ENCODE results near the gene AMT. TPM values are rescaled to one million over a fixed set of nuclear protein-coding genes. Genes with fewer than 3 reads are reported as not detected.
A peak's percentile ranks its signal among the peaks of the same experiment; 100 is the strongest.

AMT gene
- total and polyA plus RNA-seq, 2 experiments from 2014 or later = 32.8 to 35.6 TPM

DNA sequence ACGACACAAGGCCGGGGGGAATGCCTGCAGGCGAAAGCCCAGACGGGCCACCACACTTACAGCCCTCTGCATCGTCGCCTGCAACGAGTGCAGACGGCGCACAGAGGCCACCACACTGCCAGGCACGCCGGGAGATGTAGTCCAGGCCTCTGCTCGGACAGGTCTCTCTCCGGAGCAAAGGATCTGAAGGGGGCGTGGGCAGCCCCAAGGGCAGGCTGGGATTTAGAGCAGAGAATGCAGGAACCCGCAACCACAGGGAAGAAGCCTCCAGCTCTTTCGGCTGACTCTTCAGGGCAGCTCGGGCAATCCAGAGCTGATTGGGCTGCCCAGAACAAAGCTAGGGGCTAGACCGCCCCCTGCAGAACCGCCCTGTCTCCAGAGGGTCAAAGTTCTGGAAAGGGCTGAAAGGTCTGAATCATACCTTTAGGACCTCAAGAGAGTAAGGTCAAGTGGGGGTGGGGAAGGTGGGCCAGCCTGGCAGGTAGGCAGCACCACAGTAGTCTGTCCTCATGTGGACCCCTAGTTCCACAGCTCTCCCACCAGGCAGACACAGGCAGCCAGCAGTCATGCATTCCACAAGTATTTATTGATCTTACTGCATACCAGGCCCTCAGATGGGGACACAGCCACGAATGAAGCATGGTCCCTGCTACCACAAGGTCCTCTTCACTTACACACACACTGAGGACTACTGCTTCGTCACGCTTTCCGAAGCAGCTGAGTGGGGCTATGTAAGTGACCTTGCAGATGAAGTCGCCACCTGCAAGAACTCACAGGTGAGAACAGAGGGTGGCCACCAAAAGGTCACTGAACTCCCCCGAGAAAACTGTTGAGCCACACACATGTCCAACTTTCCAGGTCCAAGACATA lies at the start of gene AMT (continued):
- TF ChIP-seq, protein P1, sequence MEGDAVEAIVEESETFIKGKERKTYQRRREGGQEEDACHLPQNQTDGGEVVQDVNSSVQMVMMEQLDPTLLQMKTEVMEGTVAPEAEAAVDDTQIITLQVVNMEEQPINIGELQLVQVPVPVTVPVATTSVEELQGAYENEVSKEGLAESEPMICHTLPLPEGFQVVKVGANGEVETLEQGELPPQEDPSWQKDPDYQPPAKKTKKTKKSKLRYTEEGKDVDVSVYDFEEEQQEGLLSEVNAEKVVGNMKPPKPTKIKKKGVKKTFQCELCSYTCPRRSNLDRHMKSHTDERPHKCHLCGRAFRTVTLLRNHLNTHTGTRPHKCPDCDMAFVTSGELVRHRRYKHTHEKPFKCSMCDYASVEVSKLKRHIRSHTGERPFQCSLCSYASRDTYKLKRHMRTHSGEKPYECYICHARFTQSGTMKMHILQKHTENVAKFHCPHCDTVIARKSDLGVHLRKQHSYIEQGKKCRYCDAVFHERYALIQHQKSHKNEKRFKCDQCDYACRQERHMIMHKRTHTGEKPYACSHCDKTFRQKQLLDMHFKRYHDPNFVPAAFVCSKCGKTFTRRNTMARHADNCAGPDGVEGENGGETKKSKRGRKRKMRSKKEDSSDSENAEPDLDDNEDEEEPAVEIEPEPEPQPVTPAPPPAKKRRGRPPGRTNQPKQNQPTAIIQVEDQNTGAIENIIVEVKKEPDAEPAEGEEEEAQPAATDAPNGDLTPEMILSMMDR (conservative IDR thresholded peaks at IDR 0.05; ENCODE audit: low read depth in 2 of 2) = peak; percentile 2 to 27; a peak in 2 of 4 replicates

DNA sequence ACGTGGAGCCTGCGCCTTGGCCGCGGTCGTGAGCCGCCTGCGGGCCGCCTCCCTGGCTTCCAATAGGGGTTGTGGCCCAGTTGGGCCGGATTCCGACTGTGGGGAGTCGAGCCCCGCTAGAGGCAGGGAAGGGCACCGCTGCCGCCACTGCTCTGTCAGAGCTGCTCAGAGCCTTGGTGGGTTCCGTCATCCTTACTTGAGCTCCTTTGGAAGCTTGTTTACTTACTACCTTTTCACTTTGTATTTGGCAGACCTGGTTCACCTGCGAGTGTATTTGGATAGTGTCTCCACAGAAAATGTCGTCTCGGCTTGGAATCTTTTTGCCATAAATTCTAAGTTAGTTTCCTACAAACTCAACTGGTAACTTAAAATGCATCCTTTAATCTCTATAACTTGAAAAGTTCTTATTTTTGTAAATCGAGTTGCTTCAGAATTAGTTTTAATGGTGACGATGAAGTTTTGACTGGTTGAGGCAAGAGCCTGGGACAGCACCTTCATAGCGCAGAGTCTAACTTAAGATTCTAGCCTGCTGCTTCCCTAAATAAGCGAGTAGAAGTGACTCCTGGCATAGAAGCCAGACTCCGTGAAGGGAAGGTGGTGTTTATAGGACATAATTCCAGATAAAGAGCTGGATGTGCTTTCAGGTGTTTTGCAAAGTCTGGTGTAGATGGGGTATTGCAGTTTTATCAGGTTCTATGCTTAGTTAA lies 48.6 kb upstream of the AMT start:
- peaks cover 35% of the 10 kb centered on the region for H3K36me3 Mint-ChIP-seq (ENCODE audit: low read depth)
- peaks cover 22% of the 10 kb centered on the region for H3K27me3 Mint-ChIP-seq (ENCODE audit: insufficient read depth, low read depth, poor library complexity)
- no peak overlapping the region for H2AFZ ChIP-seq
- peaks cover 54% of the 10 kb centered on the region for H3K79me2 ChIP-seq (replicated peaks; ENCODE audit: insufficient read depth)
- no peak for DNase-seq (ENCODE audit: low spot score)
- no peaks in the 10 kb centered on the region for H3K9me2 ChIP-seq (ENCODE audit: insufficient read depth)
- H3K4me2 ChIP-seq = peak overlapping the region; percentile 83
- peak overlapping the region; percentile 80 for H3K27ac Mint-ChIP-seq
- H3K27ac ChIP-seq (ENCODE audit: low read depth) = peak overlapping the region; percentile 36; the same call in 1 of the 2 replicates
- no peaks in the 10 kb centered on the region for H3K27me3 ChIP-seq (ENCODE audit: insufficient read depth)
- peaks cover 24% of the 10 kb centered on the region for H3K4me1 Mint-ChIP-seq
- peak; percentile 29 for ATAC-seq
- peak overlapping the region; percentile 93 for H3K4me3 Mint-ChIP-seq
- peak overlapping the region; percentile 70 for H3K4me3 ChIP-seq
- peaks cover 25% of the 10 kb centered on the region for H3K4me1 ChIP-seq (ENCODE audit: insufficient read depth)
- H3K9me3 Mint-ChIP-seq = no peaks in the 10 kb centered on the region
- peaks cover 10% of the 10 kb centered on the region for H4K20me1 ChIP-seq (replicated peaks; ENCODE audit: insufficient read depth)
- no peaks in the 10 kb centered on the region; the same call in 1 of the 2 replicates for H3K36me3 ChIP-seq (ENCODE audit: insufficient read depth)
- peaks cover 14% of the 10 kb centered on the region for H3F3A ChIP-seq (replicated peaks; ENCODE audit: low read depth)
- TF ChIP-seq NANOG (IDR thresholded peaks at IDR 0.05; ENCODE audit: borderline replicate concordance) = no peak
- TF ChIP-seq EZH2phosphoT487 (IDR thresholded peaks at IDR 0.05; ENCODE audit: unreplicated experiment) = no peak
- TF ChIP-seq, protein P1 (conservative IDR thresholded peaks at IDR 0.05; ENCODE audit: low read depth in 2 of 2) = no peak
- TF ChIP-seq EZH2 (IDR thresholded peaks at IDR 0.05; ENCODE audit: low read depth, unreplicated experiment) = no peak
- TF ChIP-seq ZNF114 (CRISPR knock-in tag; IDR thresholded peaks at IDR 0.05) = no peak
- no peak for TF ChIP-seq POLR2AphosphoS5 (IDR thresholded peaks at IDR 0.05; ENCODE audit: low read depth)
- TF ChIP-seq, protein P2, sequence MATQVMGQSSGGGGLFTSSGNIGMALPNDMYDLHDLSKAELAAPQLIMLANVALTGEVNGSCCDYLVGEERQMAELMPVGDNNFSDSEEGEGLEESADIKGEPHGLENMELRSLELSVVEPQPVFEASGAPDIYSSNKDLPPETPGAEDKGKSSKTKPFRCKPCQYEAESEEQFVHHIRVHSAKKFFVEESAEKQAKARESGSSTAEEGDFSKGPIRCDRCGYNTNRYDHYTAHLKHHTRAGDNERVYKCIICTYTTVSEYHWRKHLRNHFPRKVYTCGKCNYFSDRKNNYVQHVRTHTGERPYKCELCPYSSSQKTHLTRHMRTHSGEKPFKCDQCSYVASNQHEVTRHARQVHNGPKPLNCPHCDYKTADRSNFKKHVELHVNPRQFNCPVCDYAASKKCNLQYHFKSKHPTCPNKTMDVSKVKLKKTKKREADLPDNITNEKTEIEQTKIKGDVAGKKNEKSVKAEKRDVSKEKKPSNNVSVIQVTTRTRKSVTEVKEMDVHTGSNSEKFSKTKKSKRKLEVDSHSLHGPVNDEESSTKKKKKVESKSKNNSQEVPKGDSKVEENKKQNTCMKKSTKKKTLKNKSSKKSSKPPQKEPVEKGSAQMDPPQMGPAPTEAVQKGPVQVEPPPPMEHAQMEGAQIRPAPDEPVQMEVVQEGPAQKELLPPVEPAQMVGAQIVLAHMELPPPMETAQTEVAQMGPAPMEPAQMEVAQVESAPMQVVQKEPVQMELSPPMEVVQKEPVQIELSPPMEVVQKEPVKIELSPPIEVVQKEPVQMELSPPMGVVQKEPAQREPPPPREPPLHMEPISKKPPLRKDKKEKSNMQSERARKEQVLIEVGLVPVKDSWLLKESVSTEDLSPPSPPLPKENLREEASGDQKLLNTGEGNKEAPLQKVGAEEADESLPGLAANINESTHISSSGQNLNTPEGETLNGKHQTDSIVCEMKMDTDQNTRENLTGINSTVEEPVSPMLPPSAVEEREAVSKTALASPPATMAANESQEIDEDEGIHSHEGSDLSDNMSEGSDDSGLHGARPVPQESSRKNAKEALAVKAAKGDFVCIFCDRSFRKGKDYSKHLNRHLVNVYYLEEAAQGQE (IDR thresholded peaks at IDR 0.05; ENCODE audit: unreplicated experiment) = no peak
- TF ChIP-seq STAT1 (IDR thresholded peaks at IDR 0.05; ENCODE audit: unreplicated experiment) = no peak
- TF ChIP-seq, protein P3, sequence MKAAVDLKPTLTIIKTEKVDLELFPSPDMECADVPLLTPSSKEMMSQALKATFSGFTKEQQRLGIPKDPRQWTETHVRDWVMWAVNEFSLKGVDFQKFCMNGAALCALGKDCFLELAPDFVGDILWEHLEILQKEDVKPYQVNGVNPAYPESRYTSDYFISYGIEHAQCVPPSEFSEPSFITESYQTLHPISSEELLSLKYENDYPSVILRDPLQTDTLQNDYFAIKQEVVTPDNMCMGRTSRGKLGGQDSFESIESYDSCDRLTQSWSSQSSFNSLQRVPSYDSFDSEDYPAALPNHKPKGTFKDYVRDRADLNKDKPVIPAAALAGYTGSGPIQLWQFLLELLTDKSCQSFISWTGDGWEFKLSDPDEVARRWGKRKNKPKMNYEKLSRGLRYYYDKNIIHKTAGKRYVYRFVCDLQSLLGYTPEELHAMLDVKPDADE (IDR thresholded peaks at IDR 0.05) = no peak
- TF ChIP-seq JUNB (IDR thresholded peaks at IDR 0.05; ENCODE audit: unreplicated experiment) = no peak
- TF ChIP-seq CREB1 (CRISPR knock-in tag; IDR thresholded peaks at IDR 0.05; ENCODE audit: low read depth) = no peak
- TF ChIP-seq ZNF331 (CRISPR knock-in tag; IDR thresholded peaks at IDR 0.05; ENCODE audit: low read depth) = no peak

All from GM23338 (cell line).